Activated CD8-positive, alpha-beta memory T cell treated with anti-CD3 and anti-CD28 coated beads, Interleukin-2, amount 10 ng/mL, durations not matched to agents 7 days and 5 days (primary cell): Measurements from ENCODE around the gene ERMARD. TPM values are rescaled to one million over a fixed set of nuclear protein-coding genes. Genes with fewer than 3 reads are reported as not detected.
A peak's percentile ranks its signal among the peaks of the same experiment; 100 is the strongest.

Source experiments
- ATAC-seq: fragments of 150-1000 bp; cut with Tn5 transposase; one replicate; pipeline ENCODE4 v1.10.0; 2021; ENCODE audit warnings: moderate library complexity
- CTCF ChIA-PET: fragments of 350-600 bp; sonication (Branson Sonifier 250); formaldehyde crosslinking; loops from one replicate; lab custom pipeline; 2021; ENCODE audit warnings: antibody characterized with exemption; lab: Charles Lee
- DNase-seq: peaks from one replicate; pipeline ENCODE4 v3.0.0-alpha.2; 2020
- H3K27ac Mint-ChIP-seq: one replicate; pipeline ENCODE4 v1.8.0; 2021; ENCODE audit warnings: mild to moderate bottlenecking, mixed read lengths
- H3K27me3 Mint-ChIP-seq: one replicate; pipeline ENCODE4 v1.8.0; 2021; ENCODE audit warnings: mixed read lengths
- H3K36me3 Mint-ChIP-seq: one replicate; pipeline ENCODE4 v1.8.0; 2021; ENCODE audit warnings: mild to moderate bottlenecking, mixed read lengths
- H3K4me1 Mint-ChIP-seq: one replicate; pipeline ENCODE4 v1.8.0; 2021; ENCODE audit warnings: mixed read lengths
- H3K4me3 Mint-ChIP-seq: one replicate; pipeline ENCODE4 v1.8.0; 2021; ENCODE audit warnings: mild to moderate bottlenecking, moderate library complexity, mixed read lengths
- H3K9me3 Mint-ChIP-seq: one replicate; pipeline ENCODE4 v1.8.0; 2022; ENCODE audit warnings: low read depth, mixed read lengths
- total RNA-seq, 2 experiments: library from RNA; stranded (reverse); gene quantifications; one replicate each; pipeline ENCODE4 v1.2.3, GENCODE V29; 2021

ERMARD gene
- total RNA-seq, 2 experiments from 2014 or later, result 29.3 to 36.7 TPM

GRCh38 chr6:169723200-169723909, 28.1 kb upstream of the ERMARD start:
- Mint-ChIP-seq H3K27me3 (no peaks in the 10 kb centered on the region), H3K4me3 (peak overlapping the region; percentile 86), H3K27ac (peak overlapping the region; percentile 94), H3K36me3 (peaks cover 13% of the 10 kb centered on the region), H3K4me1 (peaks cover 37% of the 10 kb centered on the region), H3K9me3 (no peaks in the 10 kb centered on the region)
- ATAC-seq, result peak; percentile 42
- peak; percentile 74 for DNase-seq
- CTCF ChIA-PET, result interaction anchor here (1.0 to 3.2 kb wide), 4 partner anchors 18 to 29 kb away, joined by 4 to 11 read pairs (median 10); partner anchors contain the start of genes C6orf120 and WDR27

GRCh38 chr6:169723991-169724493, 27.4 kb upstream of the ERMARD start:
- H3K4me1 Mint-ChIP-seq, result peaks cover 35% of the 10 kb centered on the region
- DNase-seq (peak; percentile 45), ATAC-seq (peak; percentile 59)
- peak overlapping the region; percentile 63 for H3K27ac Mint-ChIP-seq
- H3K9me3 Mint-ChIP-seq, result no peaks in the 10 kb centered on the region
- CTCF ChIA-PET, result interaction anchor here (1.0 to 2.7 kb wide), 2 partner anchors 26 to 28 kb away, joined by 4 to 9 read pairs; no protein-coding TSS in a partner anchor
- H3K36me3 Mint-ChIP-seq, result peaks cover 11% of the 10 kb centered on the region
- H3K27me3 Mint-ChIP-seq, result no peaks in the 10 kb centered on the region
- H3K4me3 Mint-ChIP-seq, result peak overlapping the region; percentile 67

GRCh38 chr6:169724494-169725124, 26.8 kb upstream of the ERMARD start, which contains the start of gene PHF10:
Gene PHF10, minus strand, starts transcription at chr6:169724500. Its CDS starts 569 bp downstream, at chr6:169723931.
- H3K4me3 Mint-ChIP-seq, result peak within 1 kb of the TSS; percentile 86
- CTCF ChIA-PET, result interaction anchor here (1.0 to 1.3 kb wide), 2 partner anchors 9 to 26 kb away, joined by 4 to 5 read pairs; no protein-coding TSS in a partner anchor
- H3K9me3 Mint-ChIP-seq, result no peaks in the 10 kb centered on the region
- peaks cover 29% of the 10 kb centered on the region for H3K4me1 Mint-ChIP-seq
- H3K36me3 Mint-ChIP-seq, result peaks cover 8% of the 10 kb centered on the region
- peak; percentile 59 for ATAC-seq
- H3K27ac Mint-ChIP-seq, result peak within 1 kb of the TSS; percentile 94
- peak; percentile 64 for DNase-seq
- no peaks in the 10 kb centered on the region for H3K27me3 Mint-ChIP-seq

GRCh38 chr6:169725125-169726048, 26.0 kb upstream of the ERMARD start:
- CTCF ChIA-PET, result interaction anchor here (1.3 kb wide), 1 partner anchor 10 kb away, joined by 5 read pairs; no protein-coding TSS in a partner anchor
- H3K4me1 Mint-ChIP-seq, result peaks cover 23% of the 10 kb centered on the region
- no peaks in the 10 kb centered on the region for H3K27me3 Mint-ChIP-seq
- no peak for ATAC-seq
- DNase-seq, result no peak
- peaks cover 3% of the 10 kb centered on the region for H3K36me3 Mint-ChIP-seq
- H3K4me3 Mint-ChIP-seq, result peak overlapping the region; percentile 68
- peak overlapping the region; percentile 57 for H3K27ac Mint-ChIP-seq
- no peaks in the 10 kb centered on the region for H3K9me3 Mint-ChIP-seq

- DNase-seq (no peak), ATAC-seq (no peak)
- CTCF ChIA-PET, result no interaction called here
- H3K4me3 Mint-ChIP-seq, result peak overlapping the region; percentile 68
- peaks cover 1% of the 10 kb centered on the region for H3K36me3 Mint-ChIP-seq
- H3K4me1 Mint-ChIP-seq, result peaks cover 19% of the 10 kb centered on the region
- H3K9me3 Mint-ChIP-seq, result no peaks in the 10 kb centered on the region
- H3K27me3 Mint-ChIP-seq, result peaks cover 2% of the 10 kb centered on the region
- H3K27ac Mint-ChIP-seq, result no peak overlapping the region
Measured at GRCh38 chr6:169726049-169726400, 25.4 kb upstream of the ERMARD start.

- Mint-ChIP-seq H3K4me3 (no peak overlapping the region), H3K27ac (no peak overlapping the region), H3K36me3 (peaks cover 1% of the 10 kb centered on the region), H3K27me3 (peaks cover 2% of the 10 kb centered on the region), H3K4me1 (peaks cover 15% of the 10 kb centered on the region), H3K9me3 (no peaks in the 10 kb centered on the region)
- CTCF ChIA-PET, result no interaction called here
- no peak for DNase-seq
- ATAC-seq, result no peak
Measured at GRCh38 chr6:169726963-169727362, 24.5 kb upstream of the ERMARD start.

GRCh38 chr6:169729961-169730360, 21.5 kb upstream of the ERMARD start:
- DNase-seq (no peak), ATAC-seq (no peak)
- Mint-ChIP-seq H3K4me1 (peaks cover 11% of the 10 kb centered on the region), H3K27me3 (peaks cover 22% of the 10 kb centered on the region), H3K36me3 (no peaks in the 10 kb centered on the region), H3K4me3 (no peak overlapping the region), H3K27ac (no peak overlapping the region), H3K9me3 (no peaks in the 10 kb centered on the region)
- CTCF ChIA-PET, result no interaction called here

GRCh38 chr6:169738204-169738975, 13.0 kb upstream of the ERMARD start:
- ATAC-seq (no peak), DNase-seq (no peak)
- peaks cover 37% of the 10 kb centered on the region for H3K27me3 Mint-ChIP-seq
- CTCF ChIA-PET, result no interaction called here
- H3K4me1 Mint-ChIP-seq, result no peaks in the 10 kb centered on the region
- no peak overlapping the region for H3K4me3 Mint-ChIP-seq
- no peaks in the 10 kb centered on the region for H3K9me3 Mint-ChIP-seq
- no peaks in the 10 kb centered on the region for H3K36me3 Mint-ChIP-seq
- no peak overlapping the region for H3K27ac Mint-ChIP-seq

GRCh38 chr6:169738976-169739529, 12.4 kb upstream of the ERMARD start:
- Mint-ChIP-seq H3K4me3 (no peak overlapping the region), H3K27me3 (peaks cover 33% of the 10 kb centered on the region), H3K27ac (no peak overlapping the region), H3K36me3 (no peaks in the 10 kb centered on the region), H3K4me1 (no peaks in the 10 kb centered on the region), H3K9me3 (no peaks in the 10 kb centered on the region)
- ATAC-seq (no peak), DNase-seq (no peak)
- CTCF ChIA-PET, result no interaction called here

GRCh38 chr6:169741344-169741743, 10.1 kb upstream of the ERMARD start:
- ATAC-seq (no peak), DNase-seq (no peak)
- CTCF ChIA-PET, result interaction anchor here (1.4 kb wide), 1 partner anchor 8 kb away, joined by 3 read pairs; no protein-coding TSS in a partner anchor
- H3K27ac Mint-ChIP-seq, result no peak overlapping the region
- H3K4me1 Mint-ChIP-seq, result no peaks in the 10 kb centered on the region
- H3K27me3 Mint-ChIP-seq, result peaks cover 21% of the 10 kb centered on the region
- H3K4me3 Mint-ChIP-seq, result no peak overlapping the region
- H3K36me3 Mint-ChIP-seq, result peaks cover 5% of the 10 kb centered on the region
- peaks cover under 1% of the 10 kb centered on the region for H3K9me3 Mint-ChIP-seq

GRCh38 chr6:169745405-169745804, 6.0 kb upstream of the ERMARD start:
- Mint-ChIP-seq H3K27me3 (peaks cover 10% of the 10 kb centered on the region), H3K27ac (no peak overlapping the region), H3K9me3 (peaks cover 3% of the 10 kb centered on the region), H3K4me1 (peaks cover 10% of the 10 kb centered on the region), H3K4me3 (no peak overlapping the region), H3K36me3 (peaks cover 21% of the 10 kb centered on the region)
- CTCF ChIA-PET, result no interaction called here
- no peak for DNase-seq
- ATAC-seq, result no peak

- no peak overlapping the region for H3K27ac Mint-ChIP-seq
- ATAC-seq (no peak), DNase-seq (no peak)
- H3K9me3 Mint-ChIP-seq, result peaks cover 3% of the 10 kb centered on the region
- H3K4me1 Mint-ChIP-seq, result peaks cover 11% of the 10 kb centered on the region
- peaks cover 10% of the 10 kb centered on the region for H3K27me3 Mint-ChIP-seq
- CTCF ChIA-PET, result no interaction called here
- H3K36me3 Mint-ChIP-seq, result peaks cover 21% of the 10 kb centered on the region
- no peak overlapping the region for H3K4me3 Mint-ChIP-seq
Measured at GRCh38 chr6:169746556-169746955, 4.9 kb upstream of the ERMARD start.
